GM12878 (cell line): ENCODE results near the gene C16orf82. TPM values are rescaled to one million over a fixed set of nuclear protein-coding genes. Genes with fewer than 3 reads are reported as not detected.

ENCODE experiments used
- ATAC-seq: fragments of 200-7000 bp; cut with Tn5 transposase; 3 replicates; pipeline ENCODE4 v1.9.1; 2020; ENCODE audit warnings: mild to moderate bottlenecking, moderate library complexity
- BruUV-seq: library from RNA; stranded (reverse); fragments of 400-500 nt; replicated peaks from 2 replicates; lab custom pipeline; 2021; lab: Mats Ljungman, UMichigan
- CTCF ChIA-PET: fragments of 300-600 bp; sonication (Branson Sonifier 250); formaldehyde crosslinking; extraction: SDS; loops from one replicate; lab custom pipeline; 2021; ENCODE audit warnings: inconsistent platforms; lab: Yijun Ruan, JAX
- POLR2A ChIA-PET: fragments of 350-600 bp; formaldehyde crosslinking; extraction: SDS; loops from one replicate; lab custom pipeline; 2021; ENCODE audit warnings: inconsistent platforms; lab: Charles Lee
- RAD21 ChIA-PET: fragments of 300-600 bp; sonication (Branson Sonifier 250); formaldehyde crosslinking; loops from one replicate; lab custom pipeline; 2023; ENCODE audit warnings: antibody characterized with exemption; ENCODE audit not compliant: unreplicated experiment; lab: Charles Lee
- SMC1A ChIA-PET: fragments of 300-600 bp; sonication (Branson Sonifier 250); formaldehyde crosslinking; loops from one replicate; lab custom pipeline; 2023; ENCODE audit not compliant: unreplicated experiment, uncharacterized antibody; lab: Charles Lee
- DNase-seq: peaks from one replicate; pipeline ENCODE4 v3.0.0-alpha.2; 2011; ENCODE audit warnings: low read depth, low spot score
- FAIRE-seq: peaks from 3 replicates; lab custom pipeline; 2011; peaks lifted over from hg19 to GRCh38; lab: Jason Lieb, UNC
- H2AFZ ChIP-seq: 2 replicates; pipeline ENCODE4 v1.6.0; 2011; ENCODE audit warnings: low read depth, low read length, control low read depth; ENCODE audit not compliant: control insufficient read depth
- H3K27ac ChIP-seq: 2 replicates; pipeline ENCODE4 v1.5.1; 2011; ENCODE audit warnings: control low read depth; ENCODE audit not compliant: control insufficient read depth, insufficient read depth
- H3K27me3 ChIP-seq, 2 experiments: replicated peaks in 1 of 2; 2 replicates each; pipeline versions ENCODE4 v1.6.0 to v1.6.1; 2011; ENCODE audit warnings: low read length in 1 of 2; ENCODE audit not compliant: control insufficient read depth in 2 of 2, insufficient read depth in 2 of 2
- H3K36me3 ChIP-seq, 2 experiments: 2 replicates each; pipeline ENCODE4 v1.5.1; 2011; ENCODE audit warnings: low read length in 1 of 2; ENCODE audit not compliant: control insufficient read depth in 2 of 2, insufficient read depth in 2 of 2
- H3K4me1 ChIP-seq: 2 replicates; pipeline ENCODE4 v1.6.1; 2011; ENCODE audit warnings: mild to moderate bottlenecking, low read length, moderate library complexity, mixed read lengths; ENCODE audit not compliant: control insufficient read depth, insufficient read depth
- H3K4me2 ChIP-seq: 2 replicates; pipeline ENCODE4 v1.6.0; 2011; ENCODE audit warnings: control low read depth; ENCODE audit not compliant: control insufficient read depth, insufficient read depth
- H3K4me3 ChIP-seq: fragments of 200-600 bp; sonication (generic); 2 replicates; pipeline ENCODE4 v1.5.1; 2016
- H3K79me2 ChIP-seq: 2 replicates; pipeline ENCODE4 v1.6.0; 2011; ENCODE audit warnings: low read length; ENCODE audit not compliant: control insufficient read depth, insufficient read depth
- H3K9ac ChIP-seq: 2 replicates; pipeline ENCODE4 v1.8.0; 2011; ENCODE audit warnings: low read length, control low read depth, mixed read lengths; ENCODE audit not compliant: control insufficient read depth, insufficient read depth
- H3K9me3 ChIP-seq: replicated peaks from 3 replicates; pipeline ENCODE4 v1.5.1; 2011; ENCODE audit warnings: mild to moderate bottlenecking, low read length; ENCODE audit not compliant: control insufficient read depth, insufficient read depth
- H4K20me1 ChIP-seq: 2 replicates; pipeline ENCODE4 v1.6.0; 2011; ENCODE audit not compliant: control insufficient read depth, insufficient read depth
- BCL11A ChIP-seq: IDR thresholded peaks from 2 replicates; pipeline ENCODE4 v1.6.1; 2011; ENCODE audit warnings: low read depth, low read length
- CBX3 ChIP-seq: fragments of 200-600 bp; sonication (generic); IDR thresholded peaks from 2 replicates; pipeline ENCODE4 v1.6.1; 2016; ENCODE audit warnings: low read depth, borderline replicate concordance
- CREM ChIP-seq: IDR thresholded peaks from 2 replicates; pipeline ENCODE4 v1.6.1; 2014; ENCODE audit warnings: antibody characterized with exemption, low read depth
- MYC ChIP-seq: IDR thresholded peaks from 2 replicates; pipeline ENCODE4 v1.6.1; 2011; ENCODE audit warnings: mild to moderate bottlenecking, low read length, moderate library complexity, inconsistent platforms; ENCODE audit not compliant: insufficient read depth, insufficient replicate concordance, insufficient read length, severe bottlenecking
- NFIC ChIP-seq: IDR thresholded peaks from 2 replicates; pipeline ENCODE4 v1.6.1; 2012; ENCODE audit warnings: low read depth, mild to moderate bottlenecking, inconsistent platforms, low read length, moderate library complexity
- NFYA ChIP-seq: IDR thresholded peaks from 2 replicates; pipeline ENCODE4 v1.6.1; 2011; ENCODE audit warnings: low read depth, mild to moderate bottlenecking, low read length, improper control_type of control experiment, borderline replicate concordance
- PAX5 ChIP-seq: IDR thresholded peaks from 2 replicates; pipeline ENCODE4 v1.6.1; 2011; ENCODE audit warnings: low read depth, low read length, borderline replicate concordance
- RAD51 ChIP-seq: fragments of 450-650 bp; IDR thresholded peaks from 2 replicates; pipeline ENCODE4 v1.6.1; 2016; ENCODE audit warnings: moderate library complexity, mild to moderate bottlenecking, inconsistent platforms
- YY1 ChIP-seq: IDR thresholded peaks from 2 replicates; pipeline ENCODE4 v1.6.1; 2011; ENCODE audit warnings: low read depth, mild to moderate bottlenecking, low read length
- ZNF384 ChIP-seq: IDR thresholded peaks from 2 replicates; pipeline ENCODE4 v1.6.1; 2012; ENCODE audit warnings: low read depth, mild to moderate bottlenecking, low read length, improper control_type of control experiment, borderline replicate concordance
- ZZZ3 ChIP-seq: IDR thresholded peaks from 2 replicates; pipeline ENCODE4 v1.6.1; 2011; ENCODE audit warnings: low read depth; ENCODE audit not compliant: control insufficient read depth, insufficient read length
- WGBS: methylation state at CpG from one replicate; pipeline ENCODE4 v1.1.6; 2016; ENCODE audit warnings: low lambda C conversion rate; ENCODE audit not compliant: insufficient replicate concordance, insufficient coverage; ENCODE audit errors: missing lambda C conversion rate; 5-methylcytosine and 5-hydroxymethylcytosine counted together
- in situ Hi-C: fragments of 300-500 bp; cut with MboI; formaldehyde crosslinking; loops from 9 replicates; pipeline ENCODE4 v1.14.3; 2018; ENCODE audit warnings: mixed read lengths
- intact Hi-C: fragments of 100-400 bp; cut with micrococcal nuclease; formaldehyde crosslinking; loops from one replicate; pipeline ENCODE4 v1.14.2; 2022; ENCODE audit not compliant: unreplicated experiment
- polyA plus RNA-seq, 11 experiments: library from polyadenylated mRNA; depleted of rRNA in 4 of 11; unstranded in 6 of 11; stranded (reverse) in 5 of 11; fragments of >200 nt; fragmentation: Nextera tagmentation in 4 of 11; fragmentation: Illumina TruSeq in 1 of 11; extraction: Ambion mirVana in 4 of 11; extraction: Trizol in 1 of 11; gene quantifications; 1 replicate in 1 of 11; 2 replicates in 10 of 11; pipeline versions ENCODE4 v1.2.1 to v1.2.3, GENCODE V29; 2011 to 2016; ENCODE audit warnings: inconsistent platforms in 2 of 11, missing spikeins in 2 of 11, low read depth in 1 of 11
- total RNA-seq, 4 experiments: library from RNA; depleted of rRNA in 3 of 4; stranded (reverse); fragments of >200 nt in 3 of 4; fragmentation: Illumina TruSeq in 1 of 4; extraction: Trizol in 1 of 4; gene quantifications; 2 replicates each; pipeline versions ENCODE4 v1.2.1 to v1.2.3, GENCODE V29; 2013 to 2021
- TF ChIP-seq, protein P1 (sequence below): fragments of 450-650 bp; IDR thresholded peaks from 2 replicates; pipeline ENCODE4 v1.6.1; 2014; ENCODE audit warnings: mild to moderate bottlenecking
- TF ChIP-seq, protein P2 (sequence below): fragments of 450-650 bp; IDR thresholded peaks from 2 replicates; pipeline ENCODE4 v1.6.1; 2016; ENCODE audit warnings: mild to moderate bottlenecking
- TF ChIP-seq, protein P3 (sequence below): IDR thresholded peaks from 2 replicates; pipeline ENCODE4 v1.6.1; 2011; ENCODE audit warnings: low read depth, mild to moderate bottlenecking, low read length, moderate library complexity, borderline replicate concordance; ENCODE audit errors: extremely low read depth

The C16orf82 gene
- total and polyA plus RNA-seq, 10 of the 15 experiments (the other 5 are each of a cell fraction or from before 2014, with no cell fraction given), result not detected

- RAD21 ChIA-PET, result no interaction called here
- Histone ChIP-seq H4K20me1 (no peaks in the 10 kb centered on the region), H3K27me3 (no peaks in the 10 kb centered on the region), H3K27ac (no peak overlapping the region), H3K4me1 (no peaks in the 10 kb centered on the region), H3K9me3 (no peaks in the 10 kb centered on the region), H3K4me2 (no peak overlapping the region), H3K79me2 (no peaks in the 10 kb centered on the region), H3K4me3 (no peak overlapping the region), H2AFZ (no peak overlapping the region), H3K9ac (no peak overlapping the region), H3K36me3 (no peaks in the 10 kb centered on the region)
- intact Hi-C loops (no loop called here), in situ Hi-C loops (no loop called here)
- CTCF ChIA-PET, result no interaction called here
- no peak for FAIRE-seq
- 40% methylated on average over 12 of the region's 12 CpGs for WGBS
- TF ChIP-seq, protein P1, sequence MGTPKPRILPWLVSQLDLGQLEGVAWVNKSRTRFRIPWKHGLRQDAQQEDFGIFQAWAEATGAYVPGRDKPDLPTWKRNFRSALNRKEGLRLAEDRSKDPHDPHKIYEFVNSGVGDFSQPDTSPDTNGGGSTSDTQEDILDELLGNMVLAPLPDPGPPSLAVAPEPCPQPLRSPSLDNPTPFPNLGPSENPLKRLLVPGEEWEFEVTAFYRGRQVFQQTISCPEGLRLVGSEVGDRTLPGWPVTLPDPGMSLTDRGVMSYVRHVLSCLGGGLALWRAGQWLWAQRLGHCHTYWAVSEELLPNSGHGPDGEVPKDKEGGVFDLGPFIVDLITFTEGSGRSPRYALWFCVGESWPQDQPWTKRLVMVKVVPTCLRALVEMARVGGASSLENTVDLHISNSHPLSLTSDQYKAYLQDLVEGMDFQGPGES, result no peak
- TF ChIP-seq CREM (no peak), ZZZ3 (no peak), RAD51 (no peak)
- ATAC-seq, result no peak
- DNase-seq, result no peak
- no TSS peak for BruUV-seq
- POLR2A ChIA-PET, result no interaction called here
- SMC1A ChIA-PET, result no interaction called here
Observed at GRCh38 chr16:27033281-27033979, 33.3 kb upstream of the C16orf82 start.

DNA sequence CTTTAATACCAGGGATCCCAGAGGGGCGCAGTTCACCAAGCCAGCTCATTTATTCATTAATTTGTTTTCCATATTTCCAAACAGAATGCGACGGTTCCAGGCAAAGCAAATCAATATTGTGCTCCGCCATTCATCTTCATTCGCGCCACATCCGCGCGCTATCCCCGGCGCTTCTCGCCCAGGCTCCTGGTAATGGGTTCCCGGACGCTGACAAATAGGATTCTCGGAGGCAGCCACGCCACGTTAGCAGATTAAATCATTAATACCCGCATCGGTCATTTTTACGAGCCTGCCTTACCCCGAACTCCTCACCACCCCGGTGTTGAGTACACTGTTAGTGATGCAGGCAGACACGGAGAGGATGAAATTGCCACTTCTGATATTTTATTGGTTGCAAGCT, 26.0 kb upstream of the C16orf82 start:
- Histone ChIP-seq H3K9me3 (no peaks in the 10 kb centered on the region), H3K9ac (no peak overlapping the region), H3K27ac (no peak overlapping the region), H3K4me1 (no peaks in the 10 kb centered on the region), H3K4me3 (no peak overlapping the region), H4K20me1 (no peaks in the 10 kb centered on the region), H3K27me3 (no peaks in the 10 kb centered on the region), H3K36me3 (no peaks in the 10 kb centered on the region), H3K4me2 (no peak overlapping the region), H3K79me2 (no peaks in the 10 kb centered on the region), H2AFZ (no peak overlapping the region)
- ChIA-PET CTCF (no interaction called here), RAD21 (no interaction called here), POLR2A (no interaction called here), SMC1A (no interaction called here)
- DNase-seq, result no peak
- ATAC-seq, result no peak
- in situ Hi-C loops, result no loop called here
- WGBS, result 76% methylated on average over 23 of the region's 23 CpGs
- BruUV-seq, result no TSS peak
- FAIRE-seq, result no peak
- intact Hi-C loops, result no loop called here
- TF ChIP-seq, protein P2, sequence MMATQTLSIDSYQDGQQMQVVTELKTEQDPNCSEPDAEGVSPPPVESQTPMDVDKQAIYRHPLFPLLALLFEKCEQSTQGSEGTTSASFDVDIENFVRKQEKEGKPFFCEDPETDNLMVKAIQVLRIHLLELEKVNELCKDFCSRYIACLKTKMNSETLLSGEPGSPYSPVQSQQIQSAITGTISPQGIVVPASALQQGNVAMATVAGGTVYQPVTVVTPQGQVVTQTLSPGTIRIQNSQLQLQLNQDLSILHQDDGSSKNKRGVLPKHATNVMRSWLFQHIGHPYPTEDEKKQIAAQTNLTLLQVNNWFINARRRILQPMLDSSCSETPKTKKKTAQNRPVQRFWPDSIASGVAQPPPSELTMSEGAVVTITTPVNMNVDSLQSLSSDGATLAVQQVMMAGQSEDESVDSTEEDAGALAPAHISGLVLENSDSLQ, result no peak
- TF ChIP-seq, protein P3, sequence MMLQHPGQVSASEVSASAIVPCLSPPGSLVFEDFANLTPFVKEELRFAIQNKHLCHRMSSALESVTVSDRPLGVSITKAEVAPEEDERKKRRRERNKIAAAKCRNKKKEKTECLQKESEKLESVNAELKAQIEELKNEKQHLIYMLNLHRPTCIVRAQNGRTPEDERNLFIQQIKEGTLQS, result no peak
- TF ChIP-seq YY1 (no peak), NFIC (no peak), CBX3 (no peak), ZNF384 (no peak), BCL11A (no peak), PAX5 (no peak), NFYA (no peak), MYC (no peak)
